HFF-Myc (cell line): ENCODE data around the gene PCDHA7.
"Not testable (repeated sequence)": the region's sequence is repeated elsewhere in the genome, so short reads cannot be mapped to it uniquely, and the experiment has no call there.

ENCODE experiments used
- DNase-seq: peaks from one replicate; pipeline ENCODE4 v3.0.0-alpha.2; 2011; ENCODE audit warnings: low read depth; ENCODE audit errors: extremely low read depth
- H3K4me3 ChIP-seq: replicated peaks from 2 replicates; pipeline ENCODE4 v1.5.1; 2011; ENCODE audit warnings: low read depth, mild to moderate bottlenecking, control low read depth, low read length
- CTCF ChIP-seq: IDR thresholded peaks from 2 replicates; pipeline ENCODE4 v1.5.1; 2012; ENCODE audit warnings: mild to moderate bottlenecking, low read depth, low read length, control low read depth; ENCODE audit errors: missing control alignments

PCDHA7 gene

GRCh38 chr5:140833993-140834392 is at the start of gene PCDHA7:
Gene PCDHA7 (plus strand): TSS chr5:140834269. CDS start chr5:140834384, 115 bp downstream.
- no peak for TF ChIP-seq CTCF
- H3K4me3 ChIP-seq: no peak within 1 kb of the TSS
- no peak for DNase-seq

- H3K4me3 ChIP-seq: no peak within 1 kb of the TSS
- no peak for DNase-seq
- peak; percentile 4 for TF ChIP-seq CTCF
These were observed 48.0 kb upstream of the PCDHA7 start, which contains the start of gene PCDHA1 for GRCh38 chr5:140785905-140786686. Gene PCDHA1 (plus strand): TSS chr5:140786140.

- not testable (repeated sequence) for DNase-seq, H3K4me3 ChIP-seq
These were observed 46.6 kb upstream of the PCDHA7 start for GRCh38 chr5:140787422-140787821.

- not testable (repeated sequence) for H3K4me3 ChIP-seq, DNase-seq
These were observed 46.1 kb upstream of the PCDHA7 start for GRCh38 chr5:140787849-140788504.

- TF ChIP-seq CTCF: no peak
- H3K4me3 ChIP-seq: no peak overlapping the region
- DNase-seq: no peak
These were observed 43.0 kb upstream of the PCDHA7 start for GRCh38 chr5:140791089-140791488.

GRCh38 chr5:140794595-140795258 is 39.3 kb upstream of the PCDHA7 start, which contains the start of gene PCDHA2:
Gene PCDHA2 (plus strand): TSS chr5:140794852.
- TF ChIP-seq CTCF: peak; percentile 16
- DNase-seq: no peak
- no peak within 1 kb of the TSS for H3K4me3 ChIP-seq

- no peak for TF ChIP-seq CTCF
- DNase-seq: no peak
- H3K4me3 ChIP-seq: no peak overlapping the region
These were observed 38.8 kb upstream of the PCDHA7 start for GRCh38 chr5:140795259-140795641.

GRCh38 chr5:140796072-140796717 is 37.9 kb upstream of the PCDHA7 start:
- not testable (repeated sequence) for H3K4me3 ChIP-seq, DNase-seq
